ENCODE results near the gene CWC25.

Gene CWC25

DNA sequence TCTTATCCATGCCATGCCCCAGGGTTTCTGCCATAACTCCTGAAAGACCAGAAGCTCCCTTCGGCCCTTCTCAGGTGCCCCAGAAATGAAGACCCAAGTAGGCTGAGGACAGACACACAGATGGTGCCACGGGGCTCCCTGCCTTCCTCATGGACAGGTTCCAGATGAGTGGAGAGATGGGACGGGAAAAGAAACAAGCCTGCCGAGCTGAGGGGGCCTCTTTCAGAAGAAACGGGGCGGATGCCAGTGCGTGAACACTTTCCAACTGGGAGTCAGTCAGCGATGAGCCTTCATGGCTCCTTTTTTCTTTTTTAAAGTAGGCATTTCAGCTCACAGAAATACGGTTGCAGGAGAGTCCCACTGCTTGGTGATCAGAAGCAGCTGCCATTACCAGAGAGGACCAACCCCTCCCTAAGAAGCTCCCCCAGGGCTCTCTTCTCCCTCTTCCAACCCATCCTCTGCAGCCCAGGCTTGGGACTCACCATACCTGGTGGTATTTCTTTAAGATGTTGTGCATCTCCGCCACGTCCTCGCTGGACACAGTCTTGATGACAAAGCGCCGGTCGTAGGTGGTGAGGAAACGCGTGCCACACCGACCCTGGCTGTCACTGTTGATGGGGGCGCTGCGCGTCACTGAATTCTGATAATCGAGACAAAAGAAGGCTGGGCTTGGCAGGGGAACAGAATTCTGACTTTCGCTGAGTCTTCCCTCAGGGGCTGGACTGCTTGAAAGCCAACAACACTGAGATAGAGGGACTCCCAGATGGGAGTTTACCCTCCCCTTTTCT, 45.0 kb downstream of the CWC25 start:
- no peak for DNase-seq

DNA sequence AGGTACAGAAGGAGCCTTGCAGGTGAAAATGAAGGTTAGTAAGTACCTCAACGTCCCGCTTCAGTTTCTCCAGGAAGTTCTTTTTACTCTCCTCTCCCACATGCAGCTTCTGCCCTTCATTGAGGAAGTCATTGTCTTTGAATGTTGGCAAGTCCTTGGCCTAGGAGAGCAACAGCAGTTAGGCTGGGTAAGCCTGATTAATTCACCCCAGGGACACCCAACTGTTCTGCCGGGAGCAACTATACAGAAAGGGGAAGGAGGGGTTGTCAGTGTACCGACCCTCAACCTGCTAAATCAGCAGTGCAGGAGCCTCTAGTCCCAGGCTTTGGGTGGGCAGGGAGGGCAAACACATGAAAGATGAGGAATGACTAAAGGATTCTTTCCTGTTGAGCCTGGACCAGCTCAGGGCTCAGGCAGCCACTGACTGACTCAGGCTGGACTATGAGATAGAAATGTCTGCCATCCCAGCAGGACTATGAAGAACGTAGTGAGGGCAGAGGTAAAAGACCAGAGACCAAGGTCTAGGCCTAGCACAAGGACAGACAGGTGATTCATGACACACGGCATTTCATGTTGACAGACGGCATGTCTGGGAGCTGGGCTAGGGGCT, 47.4 kb downstream of the CWC25 start:
- DNase-seq = no peak

DNA sequence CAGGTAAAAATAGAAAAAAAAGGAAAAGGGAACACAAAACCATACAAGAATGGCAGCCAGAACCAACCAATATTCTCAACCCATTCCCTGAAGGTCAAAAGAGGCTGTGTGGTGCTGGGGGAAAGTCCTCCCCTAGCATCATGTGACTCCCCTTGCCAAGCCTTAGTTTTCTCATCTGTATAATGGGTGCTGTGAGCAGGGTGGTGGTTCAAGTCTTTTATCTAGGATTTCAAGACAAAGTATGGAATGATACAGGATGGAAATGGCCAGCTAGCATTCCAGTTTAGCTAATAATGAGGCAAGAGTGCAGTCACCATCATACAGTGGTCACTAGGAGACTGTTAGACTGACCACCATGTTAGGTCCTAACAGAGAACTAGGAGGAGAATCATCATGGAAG, 51.9 kb downstream of the CWC25 start:
- DNase-seq = no peak

DNA sequence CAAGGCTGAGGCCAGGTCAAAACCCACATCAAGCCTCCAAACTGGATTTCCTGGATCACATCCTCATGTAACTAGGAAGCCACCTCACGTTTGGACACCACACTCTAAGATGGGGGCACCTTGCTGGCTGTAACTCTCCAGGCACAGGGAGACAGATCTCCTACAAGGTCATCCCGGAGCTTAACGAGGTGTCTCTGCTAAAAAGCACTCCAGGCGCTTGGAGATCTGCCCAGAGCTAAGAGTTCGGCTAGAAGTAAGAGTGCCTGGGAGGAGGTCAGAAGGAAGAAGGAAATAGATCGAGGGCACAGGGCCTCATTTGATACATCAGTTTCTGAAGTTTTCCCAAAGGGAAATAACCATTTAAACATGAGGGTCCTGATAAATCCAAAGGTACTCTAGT, 56.7 kb downstream of the CWC25 start:
- no peak for DNase-seq

DNA sequence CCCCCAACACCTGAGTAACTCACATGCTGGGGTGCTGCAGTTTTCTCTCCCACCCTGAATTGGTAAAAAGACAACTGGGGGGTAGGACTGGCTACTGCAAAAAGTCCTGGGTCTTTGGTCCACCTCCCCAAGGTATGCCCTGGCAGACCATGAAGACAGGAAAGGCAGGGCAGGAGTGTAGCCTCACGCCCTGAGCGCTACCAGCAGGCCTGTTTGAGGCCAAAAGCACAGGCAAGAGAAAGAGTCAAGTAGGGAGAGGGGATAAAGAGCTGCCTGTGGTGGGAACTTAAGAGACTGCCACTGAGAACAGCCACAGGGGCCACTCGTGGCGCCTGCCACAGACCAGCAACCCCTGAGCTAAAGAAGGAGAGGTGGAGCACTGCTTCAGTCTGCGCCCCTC, 58.8 kb downstream of the CWC25 start:
- no peak for DNase-seq

DNA sequence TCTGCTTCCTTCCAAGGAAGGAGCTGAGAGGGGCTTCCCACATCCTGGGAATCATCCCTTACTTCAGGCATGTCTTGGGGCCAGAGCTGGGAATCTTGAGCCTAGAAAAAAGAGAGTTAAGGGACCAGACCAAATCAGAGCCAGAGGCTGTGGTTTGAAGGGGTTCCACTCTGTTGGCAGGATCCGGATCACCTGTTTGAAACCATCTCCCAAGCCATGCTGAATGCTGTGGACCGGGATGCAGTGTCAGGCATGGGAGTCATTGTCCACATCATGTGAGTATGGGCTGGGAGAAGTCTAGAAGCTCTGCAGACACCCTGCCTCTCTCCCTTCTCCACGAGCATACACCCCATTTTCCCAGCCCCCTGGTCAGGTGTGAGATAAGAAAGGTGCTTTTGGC, 62.9 kb downstream of the CWC25 start:
- no peak for DNase-seq

DNA sequence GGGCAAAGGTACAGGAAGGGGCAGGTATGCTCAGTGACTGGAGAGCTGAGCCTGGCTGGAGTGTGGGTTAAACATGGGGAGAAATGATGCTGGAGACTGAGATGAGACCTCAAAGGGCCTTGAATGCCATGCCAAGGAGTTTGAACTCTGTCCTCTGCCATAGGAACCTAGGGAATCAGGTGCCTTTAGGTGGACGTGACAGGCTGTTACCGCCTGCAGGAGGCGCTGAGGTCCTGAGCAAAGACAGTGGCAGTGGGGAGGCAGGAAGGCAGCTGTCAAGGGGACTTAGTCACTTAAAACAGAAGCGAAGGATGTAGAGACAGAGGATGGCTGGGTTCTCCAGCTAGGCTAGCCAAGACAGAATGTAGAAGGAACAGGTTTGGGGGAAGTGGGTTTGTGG, 63.5 kb downstream of the CWC25 start:
- DNase-seq = no peak

DNA sequence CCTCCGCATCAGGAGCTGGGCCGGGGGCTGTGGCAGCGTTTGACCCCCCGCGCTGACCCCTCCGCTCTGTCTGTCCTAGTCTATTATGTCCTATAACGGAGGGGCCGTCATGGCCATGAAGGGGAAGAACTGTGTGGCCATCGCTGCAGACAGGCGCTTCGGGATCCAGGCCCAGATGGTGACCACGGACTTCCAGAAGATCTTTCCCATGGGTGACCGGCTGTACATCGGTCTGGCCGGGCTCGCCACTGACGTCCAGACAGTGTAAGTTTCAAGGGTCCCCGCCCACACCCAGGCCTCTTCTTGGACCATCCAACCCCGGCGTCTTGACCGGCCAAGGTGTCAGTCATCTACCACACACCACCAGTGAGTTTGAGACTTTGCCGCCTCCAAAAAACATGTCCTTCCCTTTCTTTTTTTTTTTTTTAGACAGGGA, 72.0 kb downstream of the CWC25 start:
- DNase-seq = no peak

DNA sequence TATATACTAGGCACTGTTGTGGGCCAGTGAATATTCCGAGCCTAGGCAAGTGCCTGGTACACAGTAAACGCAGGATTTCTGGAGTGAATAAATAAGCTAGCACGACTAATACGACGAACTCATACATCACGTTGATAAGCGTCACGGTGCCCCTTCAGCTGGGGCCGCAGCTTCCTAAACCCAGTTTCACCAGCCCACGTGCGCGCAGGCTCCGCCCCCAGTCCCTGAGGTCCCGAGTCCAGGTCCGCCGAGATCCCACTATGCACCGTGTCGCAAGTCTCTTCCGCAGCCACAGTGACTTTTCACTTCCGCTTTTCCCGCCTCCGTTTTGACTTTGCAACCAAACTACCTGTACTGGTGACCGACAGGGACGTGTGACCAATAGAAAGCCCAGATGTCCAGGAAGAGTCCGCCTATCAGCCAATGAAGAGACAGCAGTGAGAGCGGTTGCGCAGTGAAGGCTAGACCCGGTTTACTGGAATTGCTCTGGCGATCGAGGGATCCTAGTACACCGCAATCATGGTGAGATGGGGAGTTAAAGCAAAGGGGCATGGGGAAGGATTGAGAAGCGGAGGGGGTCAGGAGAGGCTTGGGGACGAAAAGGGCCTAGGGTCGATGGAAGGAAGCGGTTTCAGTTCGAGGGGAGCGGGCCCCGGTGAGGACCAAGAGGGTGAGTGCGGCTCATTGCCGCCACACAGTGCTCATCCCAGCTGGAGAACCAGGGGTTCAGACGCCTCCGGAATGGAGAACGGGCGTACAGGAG, 72.6 kb downstream of the CWC25 start, which contains the start of gene PSMB3:
Gene PSMB3, plus strand, starts transcription at position 434 of the 763 bp plus-strand sequence. Its CDS starts 86 bp downstream, at position 520.
- peak; percentile 96 for DNase-seq

DNA sequence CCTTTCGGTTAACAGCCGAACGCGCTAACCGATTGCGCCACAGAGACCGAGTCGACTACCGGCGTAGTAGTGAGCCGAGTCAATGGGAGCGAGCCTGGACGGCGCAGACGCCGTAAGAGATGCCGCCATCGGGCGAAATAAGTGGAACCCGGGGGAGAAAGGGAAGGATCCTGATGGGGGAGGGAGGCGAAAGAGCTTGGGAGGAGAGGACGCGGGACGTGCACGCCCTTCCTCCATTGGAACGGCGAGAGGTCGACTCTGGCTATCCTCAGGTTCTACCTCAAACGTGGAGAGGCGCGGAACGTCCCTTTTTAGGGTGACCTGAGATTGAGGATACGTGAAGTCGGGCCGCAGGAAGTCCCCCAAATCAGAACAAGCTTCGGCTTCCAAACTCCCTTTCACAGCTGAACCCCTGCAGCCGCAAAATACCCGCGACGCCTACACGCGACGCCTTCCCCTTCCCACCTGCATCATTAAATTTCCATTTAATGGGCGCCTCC, 73.3 kb downstream of the CWC25 start:
- peak; percentile 93 for DNase-seq

DNA sequence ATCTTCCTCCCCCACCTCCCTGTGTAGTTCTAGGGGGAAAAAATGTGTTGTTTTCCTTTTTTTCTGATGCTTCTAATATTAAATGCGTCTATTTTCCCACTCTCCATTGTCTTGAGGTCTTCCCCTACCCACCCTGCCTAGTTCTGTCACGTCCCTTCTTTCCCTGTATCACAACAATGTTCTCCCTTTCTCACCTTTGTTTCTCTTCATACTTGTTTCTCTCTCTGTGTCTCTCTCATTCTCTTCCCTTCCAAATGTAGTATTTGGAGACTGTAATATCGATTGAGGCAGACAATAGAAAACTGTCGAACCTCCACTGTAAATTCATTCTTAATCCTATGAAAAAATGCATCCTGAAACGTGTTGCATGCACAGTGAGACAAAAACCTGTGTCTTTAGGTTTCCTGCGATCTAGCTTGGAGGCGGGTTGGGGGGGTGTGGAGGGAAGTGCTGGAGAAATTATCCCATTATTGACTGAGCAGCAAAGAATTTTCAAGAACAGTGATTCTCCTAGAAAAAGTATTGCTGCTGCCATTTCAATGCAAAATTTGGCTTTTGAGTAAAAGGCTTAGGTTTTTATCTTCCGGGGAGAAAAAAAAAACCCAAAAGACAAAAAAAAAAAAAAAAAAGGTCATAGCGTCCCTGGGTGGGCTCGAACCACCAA, 73.8 kb downstream of the CWC25 start:
- no peak for DNase-seq

All from retina (tissue), 1 donor.